ENCODE results near the gene BPIFB6.

GRCh38 chr20:33022289-33022688 is 9.2 kb upstream of the BPIFB6 start:
- TF ChIP-seq CTCF (conservative IDR thresholded peaks at IDR 0.05) (no peak), EZH2 (IDR thresholded peaks at IDR 0.05; ENCODE audit: low read depth) (no peak)
